ENCODE data around the gene ZNF570. TPM values are rescaled to one million over a fixed set of nuclear protein-coding genes. Genes with fewer than 3 reads are reported as not detected.

ZNF570 gene
- total and polyA plus RNA-seq, 2 donors (not counting 3 experiments of a cell fraction or from before 2014, with no cell fraction given) = 1.0 to 5.0 TPM

- Histone ChIP-seq H3K27ac (ENCODE audit: insufficient read depth, low read depth, low read length) (no peak overlapping the region), H3K36me3 (ENCODE audit: control insufficient read depth in 2 of 2, extremely low read depth in 1 of 2, insufficient read depth in 2 of 2, low read length in 2 of 2) (no peaks in the 10 kb centered on the region), H3K27me3 (ENCODE audit: control insufficient read depth in 2 of 2, insufficient read depth in 2 of 2, low read length in 2 of 2) (no peaks in the 10 kb centered on the region), H2AFZ (ENCODE audit: low read depth, low read length) (no peak overlapping the region), H3K9me3 (replicated peaks; ENCODE audit: control insufficient read depth, insufficient read depth, low read length) (no peaks in the 10 kb centered on the region), H3K4me2 (ENCODE audit: insufficient read depth, low read length) (no peak overlapping the region), H3K9ac (replicated peaks; ENCODE audit: extremely low read depth, insufficient read depth, low read length) (no peak overlapping the region), H3K4me3 (replicated peaks in 1 of 3; ENCODE audit: insufficient read depth in 1 of 3, low read depth in 1 of 3, low read length in 3 of 3) (no peak overlapping the region), H4K20me1 (replicated peaks; ENCODE audit: control insufficient read depth, extremely low read depth, insufficient read depth, low read length) (no peaks in the 10 kb centered on the region), H3K79me2 (ENCODE audit: control insufficient read depth, insufficient read depth, low read length) (no peaks in the 10 kb centered on the region), H3K9me1 (replicated peaks; ENCODE audit: control insufficient read depth, extremely low read depth, insufficient read depth, low read length) (no peaks in the 10 kb centered on the region), H3K4me1 (ENCODE audit: control insufficient read depth, extremely low read depth, insufficient read depth, low read length) (no peaks in the 10 kb centered on the region)
- BruUV-seq (replicated peaks) = no TSS peak
- dilution Hi-C loops (cut with MboI; ENCODE audit: extremely low pct_ligation_motif_present, low sequenced_read_pairs) (no loop called here), intact Hi-C loops (cut with micrococcal nuclease) (no loop called here)
- FAIRE-seq (no peak), DNase-seq (ENCODE audit: low read depth, low spot score) (no peak)
- ChIA-PET CTCF (no interaction called here), POLR2A (no interaction called here)
- TF ChIP-seq GATA2 (IDR thresholded peaks at IDR 0.05; ENCODE audit: insufficient read depth, insufficient read length, low read depth, low read length) = no peak
- TF ChIP-seq MAX (IDR thresholded peaks at IDR 0.05; ENCODE audit: insufficient read depth, insufficient read length) = no peak
- no peak for TF ChIP-seq JUN (IDR thresholded peaks at IDR 0.05; ENCODE audit: borderline replicate concordance, insufficient read depth, insufficient read length, low read depth)
- TF ChIP-seq FOS (IDR thresholded peaks at IDR 0.05; ENCODE audit: borderline replicate concordance, insufficient read depth, low read length) = no peak
- TF ChIP-seq MYC (IDR thresholded peaks at IDR 0.05; ENCODE audit: low read depth, low read length) = no peak
- TF ChIP-seq POLR2A (IDR thresholded peaks at IDR 0.05; ENCODE audit: low read depth, low read length) = no peak
- no peak for TF ChIP-seq CTCF (IDR thresholded peaks at IDR 0.05; ENCODE audit: extremely low read depth in 1 of 2, insufficient read depth in 1 of 2, low read depth in 1 of 2, low read length in 2 of 2)
- TF ChIP-seq POLR2AphosphoS5 (IDR thresholded peaks at IDR 0.05; ENCODE audit: insufficient read depth, low read depth, low read length) = no peak
- TF ChIP-seq EZH2 (IDR thresholded peaks at IDR 0.05; ENCODE audit: borderline replicate concordance, low read depth, low read length, severe bottlenecking) = no peak
Observed at GRCh38 chr19:37519890-37520289, 50.7 kb downstream of the ZNF570 start.
